ENCODE results near the gene ERVW-1.

Gene ERVW-1

DNA sequence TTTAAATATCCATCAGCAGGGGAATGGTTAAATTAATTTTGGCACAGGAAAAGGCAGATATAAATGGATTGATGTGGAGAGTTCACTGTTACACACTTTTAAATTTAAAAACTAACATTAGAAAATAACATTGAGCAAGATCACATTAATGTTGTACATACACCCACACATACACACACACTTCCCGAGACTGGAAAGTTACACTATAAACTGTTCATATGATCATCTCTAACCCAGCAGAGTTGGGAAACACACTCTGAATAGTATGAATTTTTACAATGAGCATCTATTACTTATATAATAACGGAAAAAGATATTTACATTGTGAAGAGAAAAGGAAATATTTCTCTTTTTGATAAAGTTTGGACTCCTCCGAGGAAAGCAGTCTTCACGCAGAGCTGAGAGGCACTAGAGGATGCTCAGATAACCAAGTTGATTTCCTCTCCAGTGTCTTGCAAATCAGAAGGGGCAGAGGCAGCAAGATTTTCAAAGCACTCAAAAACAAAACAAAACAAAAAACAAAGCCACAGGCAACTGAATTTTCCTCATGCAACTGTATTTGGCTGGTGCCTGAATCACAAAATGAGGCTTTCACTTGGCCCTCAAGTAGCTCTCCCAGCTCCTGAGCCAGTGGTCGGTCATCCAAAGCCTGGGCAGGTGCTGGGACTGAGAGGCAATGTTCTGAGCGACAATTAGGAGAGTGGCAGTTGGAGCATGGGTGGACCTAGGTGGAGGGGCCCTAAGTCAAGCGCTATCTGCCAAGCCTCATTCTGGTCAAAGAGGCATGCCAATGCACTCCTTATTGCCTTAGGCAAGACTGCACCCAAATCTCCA lies 40.9 kb downstream of the ERVW-1 start:
- no peak for DNase-seq
- intact Hi-C loops (cut with DNase I), result no loop called here

DNA sequence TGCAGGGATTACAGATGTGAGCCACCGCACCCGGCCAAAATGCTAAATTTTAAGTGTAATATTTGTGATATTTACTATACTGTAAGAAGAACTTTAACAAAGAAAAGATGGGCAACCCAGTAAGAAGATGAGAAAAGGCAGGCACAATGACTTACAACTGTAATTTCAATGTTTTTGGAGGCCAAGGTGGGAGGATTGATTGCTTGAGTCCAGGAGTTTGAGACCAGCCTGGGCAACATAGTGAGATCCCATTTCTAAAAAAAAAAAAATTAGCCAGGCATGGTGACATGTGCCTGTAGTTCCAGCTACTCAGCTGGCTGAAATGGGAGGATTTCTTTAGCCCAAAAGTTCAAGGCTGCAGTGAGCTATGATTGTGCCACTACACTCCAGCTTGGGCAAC lies 42.2 kb downstream of the ERVW-1 start:
- intact Hi-C loops (cut with DNase I), result no loop called here
- DNase-seq, result no peak

- DNase-seq, result no peak
- intact Hi-C loops (cut with DNase I), result no loop called here
Measured at GRCh38 chr7:92433019-92433418, 44.7 kb downstream of the ERVW-1 start.

DNA sequence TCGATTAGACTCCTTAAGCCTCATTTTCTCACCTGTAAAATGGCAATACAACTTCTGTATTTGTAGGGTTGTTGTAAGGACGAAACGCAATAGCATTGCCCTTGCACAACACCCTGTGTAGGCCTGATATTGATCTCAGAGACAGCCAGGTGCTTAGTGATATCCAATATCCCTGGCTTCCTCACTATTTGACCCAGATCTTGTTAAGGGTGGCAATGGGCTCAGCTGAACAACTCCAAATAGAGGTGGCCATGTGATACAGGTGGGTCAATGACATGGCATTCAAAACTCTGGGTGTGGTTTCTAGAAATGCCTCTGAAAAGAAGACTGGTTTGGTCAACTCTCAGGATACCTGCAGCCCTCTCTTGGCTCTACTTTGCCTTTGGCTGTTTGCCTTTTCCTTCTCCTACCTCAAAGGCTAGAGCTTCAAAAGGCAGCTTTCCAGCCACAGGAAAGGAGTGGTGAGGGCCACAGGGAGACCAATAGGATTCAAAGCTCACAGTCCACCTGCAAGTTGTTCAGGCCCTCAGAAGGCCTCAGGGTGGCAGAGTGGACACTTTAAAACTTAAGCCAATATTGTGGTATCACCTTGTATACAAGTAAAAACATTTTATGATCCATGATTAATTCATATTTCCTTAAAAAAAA lies 45.3 kb downstream of the ERVW-1 start:
- no peak for DNase-seq
- intact Hi-C loops (cut with DNase I), result no loop called here

- intact Hi-C loops (cut with DNase I), result loop anchor here (10.0 kb wide), 1 partner anchor 182 kb away; the partner anchor contains the start of genes ANKIB1 and KRIT1
- DNase-seq, result no peak
Measured at GRCh38 chr7:92427193-92427592, 50.6 kb downstream of the ERVW-1 start.

DNA sequence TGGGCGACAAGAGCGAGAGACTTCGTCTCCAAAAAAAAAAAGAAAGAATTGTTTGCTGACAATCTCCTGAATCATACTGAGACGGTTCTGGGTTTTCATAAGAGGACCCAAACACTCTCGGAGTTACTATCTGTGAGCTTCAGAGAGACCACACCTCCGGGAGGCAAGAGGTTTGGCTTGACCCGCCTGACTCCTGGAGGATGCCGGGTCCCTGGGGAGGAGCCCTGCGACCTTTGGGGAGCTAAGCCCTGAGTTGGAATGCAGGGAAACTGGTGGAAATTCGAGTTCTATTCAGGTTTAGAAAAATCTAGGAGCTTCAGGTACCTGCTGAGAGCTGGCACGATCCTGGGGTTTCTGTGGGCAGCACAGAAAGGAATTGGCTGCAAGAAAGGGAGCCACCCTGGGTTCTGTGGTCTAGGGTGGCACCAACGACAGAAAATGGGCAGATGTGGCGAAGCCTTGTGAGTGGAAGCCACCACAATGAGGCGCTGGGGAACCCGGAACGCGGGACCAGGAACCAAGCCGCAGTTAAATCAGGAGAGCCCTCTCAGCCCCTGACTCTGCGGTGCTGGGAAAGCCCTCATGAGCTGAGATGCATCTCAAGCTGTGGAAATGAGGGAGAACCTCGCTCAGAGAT lies 52.3 kb downstream of the ERVW-1 start:
- intact Hi-C loops (cut with DNase I), result loop anchor here (10.0 kb wide), 1 partner anchor 181 kb away; the partner anchor contains the start of genes ANKIB1 and KRIT1
- DNase-seq, result peak in 22 of 42 donors; percentile 5 to 61 (median 27)

- intact Hi-C loops (cut with DNase I), result loop anchor here (10.0 kb wide), 1 partner anchor 179 kb away; the partner anchor contains the start of genes ANKIB1 and KRIT1
Measured at GRCh38 chr7:92423710-92424131, 54.0 kb downstream of the ERVW-1 start.

GRCh38 chr7:92422926-92423325 lies 54.8 kb downstream of the ERVW-1 start:
- DNase-seq, result no peak
- intact Hi-C loops (cut with DNase I), result loop anchor here (10.0 kb wide), 1 partner anchor 178 kb away; the partner anchor contains the start of genes ANKIB1 and KRIT1

More at GRCh38 chr7:92423710-92424131, 54.0 kb downstream of the ERVW-1 start:
- DNase-seq, result no peak

GRCh38 chr7:92421676-92422435 lies 55.9 kb downstream of the ERVW-1 start:
- no peak for DNase-seq

More at GRCh38 chr7:92421676-92422435, 55.9 kb downstream of the ERVW-1 start:
- intact Hi-C loops (cut with DNase I), result loop anchor here (10.0 kb wide), 1 partner anchor 177 kb away; the partner anchor contains the start of genes ANKIB1 and KRIT1
